SU-DHL-6 (cell line): ENCODE data around the gene EVL.

Source experiments
- H2AFZ ChIP-seq: fragments of 200-600 bp; sonication (generic); 2 replicates; pipeline ENCODE4 v1.6.1; 2014; ENCODE audit warnings: low read depth, mild to moderate bottlenecking, moderate library complexity, mixed read lengths, antibody characterized with exemption, low read length; ENCODE audit not compliant: severe bottlenecking
- H3F3A ChIP-seq: fragments of 200-600 bp; shearing (Covaris generic); 2 replicates; pipeline ENCODE4 v1.6.0; 2016; ENCODE audit warnings: antibody characterized with exemption, mild to moderate bottlenecking; ENCODE audit not compliant: insufficient read depth
- H3K27ac ChIP-seq: fragments of 200-600 bp; sonication (generic); 2 replicates; pipeline ENCODE4 v1.5.1; 2016; ENCODE audit warnings: low read depth, mild to moderate bottlenecking, low read length, moderate library complexity, mixed read lengths
- H3K27me3 ChIP-seq: fragments of 200-600 bp; sonication (generic), shearing (Covaris generic); 2 replicates; pipeline ENCODE4 v1.6.0; 2014; ENCODE audit warnings: mild to moderate bottlenecking, low read length
- H3K36me3 ChIP-seq: fragments of 200-600 bp; sonication (generic); 2 replicates; pipeline ENCODE4 v1.6.1; 2014; ENCODE audit warnings: mild to moderate bottlenecking, low read length, mixed read lengths
- H3K4me2 ChIP-seq: fragments of 300-600, 200-600 bp; shearing (Covaris generic), sonication (generic); 2 replicates; pipeline ENCODE4 v1.6.0; 2014; ENCODE audit warnings: low read length, low read depth, mild to moderate bottlenecking; ENCODE audit not compliant: poor library complexity, severe bottlenecking
- H3K4me3 ChIP-seq: fragments of 200-600 bp; sonication (generic); 2 replicates; pipeline ENCODE4 v1.5.1; 2014; ENCODE audit warnings: antibody characterized with exemption, low read length, mild to moderate bottlenecking, mixed read lengths; ENCODE audit not compliant: insufficient read depth, poor library complexity, severe bottlenecking
- H3K79me2 ChIP-seq: fragments of 200-600 bp; sonication (generic); 2 replicates; pipeline ENCODE4 v1.6.1; 2014; ENCODE audit warnings: mild to moderate bottlenecking, low read length, moderate library complexity; ENCODE audit not compliant: insufficient read depth
- H3K9ac ChIP-seq: fragments of 200-600 bp; sonication (generic); 2 replicates; pipeline ENCODE4 v1.7.0; 2014; ENCODE audit warnings: mild to moderate bottlenecking, low read length
- H3K9me2 ChIP-seq: fragments of 200-600 bp; sonication (generic); replicated peaks from 2 replicates; pipeline ENCODE4 v1.6.1; 2014; ENCODE audit warnings: low read length; ENCODE audit not compliant: insufficient read depth
- H3K9me3 ChIP-seq: fragments of 200-600 bp; sonication (generic); 2 replicates; pipeline ENCODE4 v1.6.1; 2014; ENCODE audit warnings: low read length, mixed read lengths; ENCODE audit not compliant: insufficient read depth
- H4K20me1 ChIP-seq: fragments of 200-600 bp; sonication (generic); 2 replicates; pipeline ENCODE4 v1.6.1; 2014; ENCODE audit warnings: low read depth, mild to moderate bottlenecking, antibody characterized with exemption, low read length, moderate library complexity, mixed read lengths
- CTCF ChIP-seq: fragments of 200-600 bp; sonication (generic); IDR thresholded peaks from one replicate; pipeline ENCODE4 v1.5.1; 2017; ENCODE audit warnings: antibody characterized with exemption, mild to moderate bottlenecking, low read length, moderate library complexity; ENCODE audit not compliant: insufficient read depth, poor library complexity, severe bottlenecking
- EZH2phosphoT487 ChIP-seq: fragments of 200-600 bp; sonication (generic), shearing (Covaris generic); conservative IDR thresholded peaks from 2 replicates; pipeline ENCODE4 v1.6.1; 2018; ENCODE audit warnings: mild to moderate bottlenecking, antibody characterized with exemption, low read length, moderate library complexity, mixed read lengths

EVL gene

GRCh38 chr14:100111931-100112704, 46.9 kb downstream of the EVL start:
- Histone ChIP-seq H3F3A (no peaks in the 10 kb centered on the region), H3K9me2 (no peaks in the 10 kb centered on the region), H3K27me3 (no peaks in the 10 kb centered on the region), H3K9me3 (no peaks in the 10 kb centered on the region), H3K79me2 (peaks cover 6% of the 10 kb centered on the region; the same call in 1 of the 2 replicates), H3K4me2 (no peak overlapping the region), H4K20me1 (no peaks in the 10 kb centered on the region), H3K36me3 (no peaks in the 10 kb centered on the region), H3K27ac (no peak overlapping the region), H3K4me3 (no peak overlapping the region), H3K9ac (no peak overlapping the region), H2AFZ (no peak overlapping the region)
- no peak for TF ChIP-seq CTCF
- no peak for TF ChIP-seq EZH2phosphoT487

DNA sequence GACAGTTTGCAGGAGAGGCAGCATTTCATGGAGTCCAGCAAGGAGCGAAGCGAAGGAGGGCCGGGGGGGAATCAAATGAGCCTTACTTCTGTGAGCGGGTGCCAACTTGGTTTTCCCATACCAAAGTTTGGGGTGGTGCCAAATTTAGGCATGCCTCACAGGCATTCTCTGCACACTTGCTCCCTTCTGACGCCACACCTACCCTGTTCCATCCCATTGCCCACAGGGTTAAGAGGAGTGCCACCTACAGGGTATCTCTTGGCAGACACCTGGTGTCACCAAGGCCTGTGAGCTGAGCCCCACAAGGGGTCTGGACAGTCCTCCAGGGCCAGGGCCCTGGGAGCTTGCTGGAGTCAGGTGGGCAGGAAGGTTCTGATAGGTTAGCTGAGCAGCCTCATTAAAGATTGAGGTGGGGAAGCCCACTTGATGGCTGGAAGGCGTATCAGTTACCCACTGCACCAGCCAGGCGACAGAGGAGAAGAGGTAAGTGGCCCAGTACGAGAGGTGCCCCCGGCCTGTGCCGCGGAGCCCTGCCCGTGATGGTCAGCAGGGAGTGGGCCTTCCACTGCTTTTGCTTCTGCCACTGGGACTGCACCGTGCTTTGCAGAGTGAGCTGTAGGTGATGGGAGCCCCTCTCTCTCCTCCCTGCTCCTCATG, 49.0 kb downstream of the EVL start:
- Histone ChIP-seq H3K36me3 (no peaks in the 10 kb centered on the region), H3K9ac (no peak overlapping the region), H3K27me3 (no peaks in the 10 kb centered on the region), H3K4me2 (no peak overlapping the region), H3F3A (no peaks in the 10 kb centered on the region), H2AFZ (no peak overlapping the region), H4K20me1 (no peaks in the 10 kb centered on the region), H3K27ac (no peak overlapping the region), H3K9me3 (no peaks in the 10 kb centered on the region), H3K9me2 (no peaks in the 10 kb centered on the region), H3K4me3 (no peak overlapping the region), H3K79me2 (no peaks in the 10 kb centered on the region)
- TF ChIP-seq CTCF (no peak), EZH2phosphoT487 (no peak)

DNA sequence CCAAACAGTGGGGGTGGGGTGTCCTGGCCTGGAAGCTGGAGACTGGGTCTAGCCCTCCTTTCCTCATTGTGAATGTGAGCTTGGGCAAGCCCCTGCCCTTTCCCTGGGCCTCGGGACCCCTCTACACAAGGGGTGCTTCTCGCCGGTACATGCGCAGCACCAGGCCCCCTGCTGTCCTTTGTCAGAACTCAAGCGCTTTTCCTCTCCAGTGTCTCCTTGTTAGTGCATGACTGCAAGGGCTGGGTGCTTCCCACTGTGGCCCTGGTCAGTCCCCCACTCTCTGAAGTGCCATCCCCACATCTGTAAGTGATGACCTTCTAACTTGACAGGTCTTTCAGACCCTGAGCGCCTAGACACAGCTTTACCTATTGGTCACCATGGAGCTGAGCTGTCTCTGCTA, 50.0 kb downstream of the EVL start:
- Histone ChIP-seq H3K9me3 (no peaks in the 10 kb centered on the region), H3F3A (no peaks in the 10 kb centered on the region), H4K20me1 (no peaks in the 10 kb centered on the region), H3K27ac (no peak overlapping the region), H3K36me3 (no peaks in the 10 kb centered on the region), H3K4me2 (no peak overlapping the region), H3K4me3 (no peak overlapping the region), H3K79me2 (no peaks in the 10 kb centered on the region), H3K9ac (no peak overlapping the region), H2AFZ (no peak overlapping the region), H3K27me3 (no peaks in the 10 kb centered on the region), H3K9me2 (no peaks in the 10 kb centered on the region)
- TF ChIP-seq CTCF (no peak), EZH2phosphoT487 (no peak)
